H1 (cell line): ENCODE measurements around the gene XKR7. TPM values are rescaled to one million over a fixed set of nuclear protein-coding genes. Genes with fewer than 3 reads are reported as not detected.

ENCODE experiments used
- ASH2L ChIP-seq: fragments of 200-600, 300-600 bp; sonication (generic); IDR thresholded peaks from one replicate; pipeline ENCODE4 v1.7.1; 2017; ENCODE audit warnings: low read length
- CHD2 ChIP-seq: IDR thresholded peaks from 2 replicates; pipeline ENCODE4 v1.6.1; 2012; ENCODE audit warnings: low read length, improper control_type of control experiment
- EGR1 ChIP-seq: IDR thresholded peaks from 2 replicates; pipeline ENCODE4 v1.6.1; 2011; ENCODE audit warnings: low read depth, low read length, borderline replicate concordance
- FOSL1 ChIP-seq: IDR thresholded peaks from 2 replicates; pipeline ENCODE4 v1.6.1; 2011; ENCODE audit warnings: mild to moderate bottlenecking, low read depth, low read length, moderate library complexity; ENCODE audit not compliant: insufficient read depth
- GABPA ChIP-seq: IDR thresholded peaks from 2 replicates; pipeline ENCODE4 v1.6.1; 2011; ENCODE audit warnings: mild to moderate bottlenecking, low read length, moderate library complexity, borderline replicate concordance; ENCODE audit not compliant: insufficient read depth
- KDM5A ChIP-seq: fragments of 200-600 bp; IDR thresholded peaks from 2 replicates; pipeline ENCODE4 v1.7.1; 2012; ENCODE audit warnings: mild to moderate bottlenecking, low read length, inconsistent platforms, mixed read lengths
- POLR2AphosphoS5 ChIP-seq: IDR thresholded peaks from 2 replicates; pipeline ENCODE4 v1.6.1; 2011; ENCODE audit warnings: low read depth, low read length
- TBP ChIP-seq: IDR thresholded peaks from 2 replicates; pipeline ENCODE4 v1.6.1; 2011; ENCODE audit warnings: low read depth, low read length, improper control_type of control experiment
- TCF12 ChIP-seq: IDR thresholded peaks from 2 replicates; pipeline ENCODE4 v1.6.1; 2011; ENCODE audit warnings: low read depth, mild to moderate bottlenecking, low read length
- polyA plus RNA-seq, 7 experiments: library from polyadenylated mRNA; depleted of rRNA in 3 of 7; stranded (reverse) in 5 of 7; unstranded in 2 of 7; fragments of >200 nt in 5 of 7; fragments of 200-250 nt in 2 of 7; gene quantifications; 1 replicate in 5 of 7; 2 replicates in 1 of 7; 4 replicates in 1 of 7; pipeline versions ENCODE4 v1.2.1 to v1.2.3, GENCODE V29; 2011 to 2013; ENCODE audit warnings: missing spikeins in 2 of 7, mixed read lengths in 2 of 7
- total RNA-seq: library from RNA; stranded (reverse); fragmentation: NEBNext Ultra II Directional; extraction: Animal tissue kit (Norgen Biotek cat#: 25700); gene quantifications from 2 replicates; pipeline ENCODE4 v1.2.1, GENCODE V29; 2021
- TF ChIP-seq, protein P1 (sequence below): IDR thresholded peaks from 2 replicates; pipeline ENCODE4 v1.6.1; 2011; ENCODE audit warnings: low read length, improper control_type of control experiment

Gene XKR7
- total and polyA plus RNA-seq, 2 of the 8 experiments (the other 6 are each of a cell fraction or from before 2014, with no cell fraction given): 1.8 to 2.4 TPM

DNA sequence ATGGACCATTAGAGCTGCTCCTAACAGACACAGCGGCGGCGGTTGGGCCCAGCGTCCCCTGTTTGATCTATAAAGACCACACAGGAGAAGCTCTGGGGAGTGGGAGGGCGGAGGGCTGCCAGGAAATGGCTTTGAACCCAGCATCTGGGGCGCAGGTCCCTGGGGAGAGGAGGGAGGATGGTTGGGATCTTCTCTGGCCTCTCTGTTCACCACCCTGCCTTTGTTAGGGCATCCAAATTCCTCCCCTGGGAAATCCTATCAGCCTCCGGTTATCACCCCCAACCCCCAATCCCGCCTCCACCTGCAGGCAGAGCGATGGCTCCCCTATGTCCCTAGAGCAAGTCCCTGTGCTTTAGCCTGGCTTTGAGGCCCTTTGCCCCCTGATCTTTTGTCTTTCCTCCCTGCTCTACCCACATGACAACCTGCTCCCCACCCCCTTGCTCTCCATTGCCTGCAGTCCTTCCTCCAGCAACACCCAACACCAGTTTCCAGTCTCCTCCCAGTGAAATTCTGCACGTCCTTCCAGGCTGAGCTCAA is 7.1 kb downstream of the XKR7 start (continued):
- TF ChIP-seq POLR2AphosphoS5 (peak; percentile 69), TCF12 (0 out of 2 replicates have a peak, but pooled peaks have one; percentile 53), KDM5A (no peak), FOSL1 (no peak), TBP (peak; percentile 54; the same call in 1 of the 2 replicates), CHD2 (no peak), EGR1 (0 out of 2 replicates have a peak, but pooled peaks have one; percentile 8), ASH2L (peak; percentile 80), GABPA (0 out of 2 replicates have a peak, but pooled peaks have one; percentile 43)
- TF ChIP-seq, protein P1, sequence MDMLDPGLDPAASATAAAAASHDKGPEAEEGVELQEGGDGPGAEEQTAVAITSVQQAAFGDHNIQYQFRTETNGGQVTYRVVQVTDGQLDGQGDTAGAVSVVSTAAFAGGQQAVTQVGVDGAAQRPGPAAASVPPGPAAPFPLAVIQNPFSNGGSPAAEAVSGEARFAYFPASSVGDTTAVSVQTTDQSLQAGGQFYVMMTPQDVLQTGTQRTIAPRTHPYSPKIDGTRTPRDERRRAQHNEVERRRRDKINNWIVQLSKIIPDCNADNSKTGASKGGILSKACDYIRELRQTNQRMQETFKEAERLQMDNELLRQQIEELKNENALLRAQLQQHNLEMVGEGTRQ: peak; percentile 17; the same call in 1 of the 2 replicates
